Activated naive CD4-positive, alpha-beta T cell treated with Interleukin-2 at 50 U/mL for 16 hours (primary cell): ENCODE measurements around the gene PRPF40B.
A peak's percentile ranks its signal among the peaks of the same experiment; 100 is the strongest.

Experiments used
- DNase-seq: peaks from one replicate; pipeline ENCODE4 v3.0.0-alpha.2; 2020

Gene PRPF40B

GRCh38 chr12:49661746-49662145 lies 38.4 kb downstream of the PRPF40B start:
- DNase-seq = no peak

GRCh38 chr12:49662998-49663843 lies 39.9 kb downstream of the PRPF40B start:
- DNase-seq = peak; percentile 60

GRCh38 chr12:49664167-49664566 lies 40.8 kb downstream of the PRPF40B start:
- no peak for DNase-seq

- DNase-seq = no peak
Observed at GRCh38 chr12:49664591-49665239, 41.4 kb downstream of the PRPF40B start.

DNA sequence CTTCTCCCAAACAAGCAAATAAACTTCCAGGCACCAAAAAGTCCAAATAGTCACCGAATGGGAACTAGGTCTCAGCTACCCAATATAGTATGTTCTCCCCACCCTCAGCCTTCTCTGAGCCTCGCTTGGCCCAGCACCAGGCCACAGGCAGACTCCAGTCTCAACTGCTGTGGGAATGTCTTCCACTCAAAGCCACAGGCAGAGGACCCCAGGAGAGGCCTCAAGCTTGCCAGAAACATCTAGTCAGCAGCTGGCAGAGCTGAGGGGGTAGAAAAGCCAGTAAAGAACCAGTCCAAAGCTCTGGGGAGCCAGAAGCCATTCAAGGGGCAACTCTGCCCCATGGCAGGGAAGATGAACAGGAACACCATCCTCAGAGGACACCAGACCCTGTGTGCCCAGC lies 42.0 kb downstream of the PRPF40B start:
- no peak for DNase-seq

GRCh38 chr12:49666176-49666575 lies 42.8 kb downstream of the PRPF40B start:
- DNase-seq = no peak

GRCh38 chr12:49667325-49668090 lies 44.1 kb downstream of the PRPF40B start:
- DNase-seq = no peak

DNA sequence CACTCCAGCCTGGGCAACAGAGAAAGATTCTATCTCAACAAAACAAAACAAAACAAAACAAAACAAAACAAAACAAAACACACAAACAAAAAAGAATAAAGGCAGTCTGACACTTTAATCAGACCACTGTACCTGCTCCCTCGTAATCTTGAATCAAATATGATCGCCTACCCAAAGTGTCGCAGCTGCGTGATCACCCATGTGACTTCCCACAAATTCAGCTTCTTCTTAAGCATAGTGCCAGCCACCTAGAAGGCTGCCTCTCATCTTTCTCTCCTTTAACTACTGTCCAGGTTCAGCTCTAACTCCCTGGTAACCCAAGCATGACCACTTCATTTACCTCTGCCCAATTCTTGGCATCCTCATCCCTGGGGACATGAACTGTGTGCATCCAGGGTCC lies 46.4 kb downstream of the PRPF40B start:
- no peak for DNase-seq

- peak; percentile 54 for DNase-seq
Observed at GRCh38 chr12:49671031-49671765, 47.8 kb downstream of the PRPF40B start.

GRCh38 chr12:49672301-49673217 lies 49.2 kb downstream of the PRPF40B start:
- DNase-seq = no peak

- DNase-seq = no peak
Observed at GRCh38 chr12:49673446-49674317, 50.3 kb downstream of the PRPF40B start.

DNA sequence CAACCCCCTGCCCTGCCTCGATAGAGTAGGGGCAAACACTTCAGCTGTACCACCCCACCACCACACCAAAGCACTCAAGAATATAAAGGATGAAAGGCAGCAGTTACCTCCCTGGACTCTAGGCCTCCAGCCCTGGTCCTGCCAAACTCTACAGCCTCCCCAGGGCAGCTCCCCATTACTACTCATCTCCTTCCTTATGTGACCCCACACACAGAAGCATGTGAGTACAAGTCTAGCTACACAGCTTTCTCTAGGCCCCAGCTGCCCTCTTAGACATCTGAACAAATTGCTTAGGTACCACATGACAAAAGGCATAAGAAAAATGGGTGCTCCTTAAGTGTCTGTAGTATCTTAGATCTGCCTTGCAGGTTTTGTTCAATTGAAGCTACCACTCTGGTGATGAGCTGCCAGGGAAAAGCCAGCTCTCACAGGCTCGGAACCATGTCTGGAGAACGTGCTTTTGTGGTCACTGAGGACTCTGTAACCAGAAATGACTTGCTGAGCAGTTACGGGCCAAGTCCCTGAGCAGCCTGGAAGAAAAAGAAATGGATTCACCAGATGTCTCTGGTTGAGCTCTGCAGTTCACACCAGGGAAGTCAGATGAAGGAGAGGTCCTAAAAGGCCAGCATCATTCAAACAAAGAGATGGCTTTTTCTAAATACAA lies 51.1 kb downstream of the PRPF40B start:
- no peak for DNase-seq

DNA sequence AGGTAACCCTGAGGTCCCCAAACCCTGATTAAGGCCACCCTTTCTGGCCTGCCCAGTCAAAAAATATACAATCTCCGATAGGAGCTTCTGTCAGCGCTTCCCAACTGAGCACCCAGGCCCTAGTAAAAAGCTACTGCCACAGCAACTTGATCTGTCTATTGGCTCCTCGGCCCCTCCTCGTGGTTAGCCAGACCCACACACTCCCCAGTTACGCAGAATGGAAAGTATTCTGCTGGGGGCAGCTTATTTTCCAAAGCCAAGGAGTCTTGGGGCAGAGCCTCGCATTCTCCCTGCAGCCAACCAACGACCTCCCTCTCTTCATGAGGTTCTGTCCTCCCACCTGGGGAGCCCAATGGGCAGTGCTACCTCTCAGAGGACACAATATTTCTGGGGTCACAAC lies 51.8 kb downstream of the PRPF40B start:
- DNase-seq = no peak

DNA sequence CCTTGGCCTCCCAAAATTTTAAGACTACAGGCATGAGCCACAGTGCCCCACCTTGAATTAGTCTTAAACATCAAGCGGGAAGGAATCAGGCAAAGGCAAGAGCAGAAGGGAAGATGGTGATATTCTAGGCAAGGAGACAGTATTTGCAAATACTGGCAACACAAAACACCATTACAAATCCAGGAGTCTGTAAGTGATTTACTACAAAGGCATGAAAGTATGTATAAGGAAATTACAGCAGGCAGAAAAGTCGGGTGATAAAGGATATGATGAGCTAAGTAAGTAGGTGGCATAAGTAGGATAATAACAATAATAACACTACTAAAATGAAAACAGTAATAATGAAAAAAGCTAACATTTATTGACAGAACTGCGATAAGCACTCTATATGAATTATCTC lies 55.4 kb downstream of the PRPF40B start:
- no peak for DNase-seq

- no peak for DNase-seq
Observed at GRCh38 chr12:49680075-49680474, 56.7 kb downstream of the PRPF40B start.

- DNase-seq = no peak
Observed at GRCh38 chr12:49683599-49684309, 60.4 kb downstream of the PRPF40B start.

GRCh38 chr12:49684310-49684854 lies 61.0 kb downstream of the PRPF40B start:
- DNase-seq = no peak

DNA sequence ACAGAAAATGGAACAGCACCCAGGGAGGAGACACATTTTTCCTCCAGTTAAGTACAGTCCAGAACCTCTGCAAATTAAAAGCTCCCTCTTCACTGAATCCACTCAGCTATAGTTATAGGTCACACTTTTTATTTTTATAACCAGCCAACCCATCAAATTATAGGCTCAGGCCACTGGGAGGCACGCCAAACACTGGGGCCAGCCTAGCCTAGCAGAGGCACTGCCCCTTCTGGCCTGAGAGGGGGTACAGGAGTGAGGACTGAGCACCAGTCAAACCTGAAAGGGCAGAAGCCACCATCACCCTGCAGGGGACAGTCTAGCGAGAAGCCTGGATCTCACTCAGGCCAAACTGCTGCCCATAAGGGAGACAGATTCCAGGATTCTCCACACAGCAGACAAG lies 64.6 kb downstream of the PRPF40B start:
- DNase-seq = no peak

GRCh38 chr12:49689237-49689636 lies 65.9 kb downstream of the PRPF40B start:
- no peak for DNase-seq
